ENCODE measurements around the gene WNT8A. TPM values are rescaled to one million over a fixed set of nuclear protein-coding genes. Genes with fewer than 3 reads are reported as not detected.

The WNT8A gene
- total RNA-seq, 3 donors from 2014 or later (not counting 1 experiment from before 2014, with no cell fraction given): not detected

DNA sequence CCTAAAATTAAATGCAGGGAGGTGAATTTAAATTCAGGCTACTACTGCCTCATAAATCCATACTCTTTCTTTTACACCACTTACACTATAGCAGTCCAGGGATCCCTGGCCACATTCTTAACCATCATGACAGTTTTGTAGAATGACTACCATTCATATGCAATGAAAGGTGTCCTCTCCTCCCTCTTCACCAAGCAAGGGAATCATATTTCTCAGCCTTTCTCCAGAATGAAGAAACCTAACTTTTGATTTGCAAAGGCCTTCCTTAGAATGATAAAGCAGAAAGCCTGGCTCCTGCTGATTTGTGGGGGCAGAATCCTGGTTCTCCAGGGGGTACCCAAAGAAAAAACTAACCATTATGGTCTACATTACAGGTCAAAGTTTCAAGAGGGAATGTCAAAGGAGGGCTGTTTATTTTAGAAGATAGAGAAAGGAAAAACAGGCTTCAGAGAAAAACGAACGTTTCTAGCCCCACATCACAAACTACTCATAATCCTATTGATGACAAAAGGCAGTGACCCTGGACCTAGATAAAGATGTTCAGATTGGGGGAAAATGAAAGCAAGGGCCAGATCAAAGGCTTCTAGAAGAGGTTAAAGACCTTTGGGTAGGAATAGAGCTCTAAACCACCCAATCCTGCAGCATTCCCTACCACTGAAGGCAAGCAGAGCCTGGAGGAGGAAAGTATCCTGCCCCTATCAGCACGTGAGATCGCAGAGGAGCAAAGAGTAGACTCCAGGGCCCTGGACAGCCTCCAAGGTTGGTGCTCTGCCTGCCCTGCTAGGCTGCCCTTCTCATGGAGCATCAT, 11.5 kb downstream of the WNT8A start:
- DNase-seq (no peak), ATAC-seq (no peak)
- H3K4me1 ChIP-seq (ENCODE audit: control insufficient read depth, insufficient read depth, low read length): no peaks in the 10 kb centered on the region
- H3K36me3 ChIP-seq (ENCODE audit: control insufficient read depth, insufficient read depth, low read length): no peaks in the 10 kb centered on the region
- no peaks in the 10 kb centered on the region for H3K27me3 ChIP-seq (ENCODE audit: control insufficient read depth, insufficient read depth, low read length)
- H3K27ac Mint-ChIP-seq: no peak overlapping the region
- intact Hi-C loops (cut with micrococcal nuclease): no loop called here
- no peak for TF ChIP-seq CTCF (IDR thresholded peaks at IDR 0.05)
- H3K4me1 Mint-ChIP-seq: no peaks in the 10 kb centered on the region
- H3K4me3 Mint-ChIP-seq: no peak overlapping the region
- WGBS (ENCODE audit: insufficient coverage): 79% methylated on average over 2 of the region's 4 CpGs
- no peaks in the 10 kb centered on the region for H3K36me3 Mint-ChIP-seq
- H3K9me3 ChIP-seq (ENCODE audit: control insufficient read depth, insufficient read depth, low read length): no peaks in the 10 kb centered on the region
- H3K9me3 Mint-ChIP-seq: no peaks in the 10 kb centered on the region
- peaks cover 17 to 39% of the 10 kb centered on the region in 2 donors for H3K27me3 Mint-ChIP-seq (ENCODE audit: low read depth in 2 of 2)
- H3K27ac ChIP-seq (ENCODE audit: low read length): no peak overlapping the region
- H3K4me3 ChIP-seq (ENCODE audit: low read length): no peak overlapping the region

DNA sequence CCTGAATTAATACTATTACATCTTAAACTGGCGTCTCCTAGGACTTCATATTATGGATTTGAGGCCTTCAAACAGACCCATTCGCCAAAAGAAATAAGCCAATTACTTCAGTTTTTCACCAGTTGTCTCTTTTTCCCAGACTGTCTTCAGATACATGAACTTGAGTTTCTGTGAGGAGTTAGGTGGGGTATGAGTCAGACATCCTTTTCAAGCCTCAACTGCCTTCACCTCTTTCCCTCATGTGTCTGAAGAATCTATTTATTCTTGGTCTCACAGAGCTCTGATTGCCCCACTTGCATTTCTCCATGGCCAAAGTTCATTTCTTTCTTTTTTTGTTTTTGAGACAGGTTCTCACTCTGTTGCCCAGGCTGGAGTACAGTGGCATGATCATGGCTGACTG, 12.5 kb downstream of the WNT8A start:
- intact Hi-C loops (cut with micrococcal nuclease): no loop called here
- Mint-ChIP-seq H3K4me3 (no peak overlapping the region), H3K27me3 (ENCODE audit: low read depth in 2 of 2) (peaks cover 14 to 40% of the 10 kb centered on the region in 2 donors), H3K27ac (no peak overlapping the region), H3K9me3 (no peaks in the 10 kb centered on the region), H3K36me3 (no peaks in the 10 kb centered on the region), H3K4me1 (no peaks in the 10 kb centered on the region)
- H3K36me3 ChIP-seq (ENCODE audit: control insufficient read depth, insufficient read depth, low read length): no peaks in the 10 kb centered on the region
- no peak overlapping the region for H3K27ac ChIP-seq (ENCODE audit: low read length)
- DNase-seq: no peak
- 91% methylated on average over 2 of the region's 2 CpGs for WGBS (ENCODE audit: insufficient coverage)
- no peak overlapping the region for H3K4me3 ChIP-seq (ENCODE audit: low read length)
- H3K27me3 ChIP-seq (ENCODE audit: control insufficient read depth, insufficient read depth, low read length): no peaks in the 10 kb centered on the region
- ATAC-seq: no peak
- H3K9me3 ChIP-seq (ENCODE audit: control insufficient read depth, insufficient read depth, low read length): no peaks in the 10 kb centered on the region
- no peaks in the 10 kb centered on the region for H3K4me1 ChIP-seq (ENCODE audit: control insufficient read depth, insufficient read depth, low read length)
- TF ChIP-seq CTCF (IDR thresholded peaks at IDR 0.05): no peak

DNA sequence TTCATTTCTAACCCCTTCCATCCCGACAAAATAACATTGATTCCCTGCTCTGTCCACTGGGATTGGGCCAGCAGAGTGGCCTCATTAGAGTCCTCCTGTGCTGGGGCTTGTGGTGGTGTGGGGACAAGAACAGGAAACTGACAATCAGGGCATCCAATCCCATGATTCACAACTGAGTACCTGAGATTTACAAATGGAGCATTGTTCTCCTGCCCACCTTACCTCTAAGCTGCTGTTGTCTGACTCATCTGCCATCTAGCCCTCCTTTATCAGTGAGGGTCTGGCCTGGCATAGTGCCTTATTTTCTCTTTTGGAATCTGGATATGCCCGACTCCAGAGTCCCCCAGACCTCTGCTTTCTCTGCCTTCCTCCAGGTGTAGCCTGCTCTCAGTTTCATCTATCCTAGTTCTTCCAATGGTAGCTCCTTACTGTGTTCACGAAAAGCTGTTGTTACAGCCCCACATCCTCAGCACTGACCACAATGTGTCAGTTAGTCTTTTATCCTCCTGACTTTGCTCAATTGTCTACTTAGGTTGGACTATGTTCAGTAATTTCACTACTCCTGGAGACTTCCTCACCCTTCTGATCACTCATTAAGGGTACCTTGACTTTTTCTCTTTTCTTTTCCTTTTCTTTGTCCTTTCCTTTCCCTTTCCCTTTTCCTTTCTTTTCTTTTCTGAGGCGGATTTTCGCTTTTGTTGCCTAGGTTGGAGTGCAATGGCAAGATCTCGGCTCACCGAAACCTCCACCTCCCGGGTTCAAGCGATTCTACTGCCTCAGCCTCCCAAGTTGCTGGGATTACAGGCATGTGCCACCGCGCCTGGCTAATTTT, 13.4 kb downstream of the WNT8A start:
- Mint-ChIP-seq H3K4me3 (no peak overlapping the region), H3K27ac (no peak overlapping the region), H3K4me1 (no peaks in the 10 kb centered on the region), H3K27me3 (ENCODE audit: low read depth in 2 of 2) (peaks cover 14 to 36% of the 10 kb centered on the region in 2 donors), H3K36me3 (no peaks in the 10 kb centered on the region), H3K9me3 (no peaks in the 10 kb centered on the region)
- DNase-seq: no peak
- TF ChIP-seq CTCF (IDR thresholded peaks at IDR 0.05): no peak
- intact Hi-C loops (cut with micrococcal nuclease): no loop called here
- no peaks in the 10 kb centered on the region for H3K9me3 ChIP-seq (ENCODE audit: control insufficient read depth, insufficient read depth, low read length)
- no peak for ATAC-seq
- H3K4me3 ChIP-seq (ENCODE audit: low read length): no peak overlapping the region
- 83% methylated on average over 11 of the region's 11 CpGs for WGBS (ENCODE audit: insufficient coverage)
- H3K4me1 ChIP-seq (ENCODE audit: control insufficient read depth, insufficient read depth, low read length): no peaks in the 10 kb centered on the region
- H3K27me3 ChIP-seq (ENCODE audit: control insufficient read depth, insufficient read depth, low read length): no peaks in the 10 kb centered on the region
- H3K27ac ChIP-seq (ENCODE audit: low read length): no peak overlapping the region
- H3K36me3 ChIP-seq (ENCODE audit: control insufficient read depth, insufficient read depth, low read length): no peaks in the 10 kb centered on the region

Data from natural killer cell (primary cell).